ENCODE measurements around the gene ABAT. TPM values are rescaled to one million over a fixed set of nuclear protein-coding genes. Genes with fewer than 3 reads are reported as not detected.

The ABAT gene
- total and polyA plus RNA-seq, 10 of the 15 experiments (the other 5 are each of a cell fraction or from before 2014, with no cell fraction given), result 1.0 to 10.6 (median 1.9) TPM

GRCh38 chr16:8741636-8742035 lies 67.2 kb downstream of the ABAT start:
- no peaks in the 10 kb centered on the region for H3K79me2 ChIP-seq (ENCODE audit: control insufficient read depth, insufficient read depth, low read length)
- intact Hi-C loops (cut with micrococcal nuclease; ENCODE audit: unreplicated experiment), result no loop called here
- no peaks in the 10 kb centered on the region for H3K4me1 ChIP-seq (ENCODE audit: control insufficient read depth, insufficient read depth, low read length)
- ATAC-seq (no peak), DNase-seq (ENCODE audit: low read depth, low spot score) (no peak), FAIRE-seq (no peak)
- H3K4me2 ChIP-seq (ENCODE audit: control insufficient read depth, insufficient read depth), result no peak overlapping the region
- H3K9ac ChIP-seq (ENCODE audit: control insufficient read depth, insufficient read depth, low read length), result no peak overlapping the region
- ChIA-PET CTCF (no interaction called here), RAD21 (ENCODE audit: unreplicated experiment) (no interaction called here), SMC1A (ENCODE audit: uncharacterized antibody, unreplicated experiment) (interaction anchor here (0.6 kb wide), 1 partner anchor 25 kb away, joined by 4 read pairs; no protein-coding TSS in a partner anchor), POLR2A (no interaction called here)
- H3K4me3 ChIP-seq, result no peak overlapping the region
- H3K9me3 ChIP-seq (replicated peaks; ENCODE audit: control insufficient read depth, insufficient read depth, low read length), result no peaks in the 10 kb centered on the region
- TF ChIP-seq MEF2A (IDR thresholded peaks at IDR 0.05; ENCODE audit: insufficient read depth, low read depth, low read length) (no peak), RELB (IDR thresholded peaks at IDR 0.05; ENCODE audit: low read depth) (no peak), RUNX3 (IDR thresholded peaks at IDR 0.05; ENCODE audit: low read length) (no peak), POLR2AphosphoS5 (IDR thresholded peaks at IDR 0.05; ENCODE audit: low read length) (no peak), ZNF687 (IDR thresholded peaks at IDR 0.05) (no peak)
- 68% methylated on average over 2 of the region's 2 CpGs for WGBS (ENCODE audit: insufficient coverage, insufficient replicate concordance, low lambda C conversion rate, missing lambda C conversion rate)
- no peaks in the 10 kb centered on the region for H4K20me1 ChIP-seq (ENCODE audit: control insufficient read depth, insufficient read depth)
- H3K36me3 ChIP-seq (ENCODE audit: control insufficient read depth in 2 of 2, insufficient read depth in 2 of 2, low read length in 1 of 2), result no peaks in the 10 kb centered on the region
- H3K27ac ChIP-seq (ENCODE audit: control insufficient read depth, insufficient read depth), result no peak overlapping the region
- no peaks in the 10 kb centered on the region for H3K27me3 ChIP-seq (replicated peaks in 1 of 2; ENCODE audit: control insufficient read depth in 2 of 2, insufficient read depth in 2 of 2, low read length in 1 of 2)
- BruUV-seq (replicated peaks), result no TSS peak
- in situ Hi-C loops (cut with MboI), result loop anchor here (25.0 kb wide), 1 partner anchor 354 kb away; no protein-coding TSS in a partner anchor
- no peak overlapping the region for H2AFZ ChIP-seq (ENCODE audit: control insufficient read depth, low read depth, low read length)

Measured in GM12878 (cell line).